Mesenteric fat pad (tissue), 1 donor: Measurements from ENCODE around the gene TMEM35B. TPM values are rescaled to one million over a fixed set of nuclear protein-coding genes. Genes with fewer than 3 reads are reported as not detected.
"Not testable (repeated sequence)": the region's sequence is repeated elsewhere in the genome, so short reads cannot be mapped to it uniquely, and the experiment has no call there.

Experiments
- DNase-seq: peaks from one replicate; pipeline ENCODE4 v3.0.0-alpha.2; 2020; ENCODE audit warnings: low spot score
- total RNA-seq: library from RNA; stranded (reverse); fragmentation: NEBNext Ultra II Directional; extraction: Animal tissue kit (Norgen Biotek cat#: 25700); gene quantifications from one replicate; pipeline ENCODE4 v1.2.1, GENCODE V29; 2021
- donor health status: DM: yes; HTN: yes; CAD: no.

Gene TMEM35B
- total RNA-seq, 1 donor from 2014 or later, result 37.2 TPM

GRCh38 chr1:34976384-34977209, 8.6 kb downstream of the TMEM35B start:
- DNase-seq, result no peak

- no peak for DNase-seq
These were observed 9.4 kb downstream of the TMEM35B start for GRCh38 chr1:34975771-34976170.

DNA sequence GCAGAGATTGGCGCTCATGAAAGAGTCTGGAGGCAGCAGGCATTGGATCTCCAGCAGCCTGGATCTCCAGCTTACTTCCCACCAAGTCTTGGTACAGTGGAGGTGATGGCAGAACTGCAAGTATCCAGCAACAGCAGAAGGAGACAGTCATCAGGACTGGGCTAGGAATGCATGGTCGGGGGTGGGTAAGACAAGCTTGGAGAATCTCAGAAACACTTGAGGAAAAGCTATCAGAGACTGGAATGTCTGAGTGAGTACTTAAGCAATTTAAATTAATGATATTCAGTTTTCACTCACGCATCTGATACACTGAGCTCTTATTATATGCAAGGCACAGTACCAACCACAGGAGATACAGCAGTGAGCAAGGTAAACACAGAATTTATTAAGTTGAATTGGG, 9.8 kb downstream of the TMEM35B start:
- DNase-seq, result no peak

DNA sequence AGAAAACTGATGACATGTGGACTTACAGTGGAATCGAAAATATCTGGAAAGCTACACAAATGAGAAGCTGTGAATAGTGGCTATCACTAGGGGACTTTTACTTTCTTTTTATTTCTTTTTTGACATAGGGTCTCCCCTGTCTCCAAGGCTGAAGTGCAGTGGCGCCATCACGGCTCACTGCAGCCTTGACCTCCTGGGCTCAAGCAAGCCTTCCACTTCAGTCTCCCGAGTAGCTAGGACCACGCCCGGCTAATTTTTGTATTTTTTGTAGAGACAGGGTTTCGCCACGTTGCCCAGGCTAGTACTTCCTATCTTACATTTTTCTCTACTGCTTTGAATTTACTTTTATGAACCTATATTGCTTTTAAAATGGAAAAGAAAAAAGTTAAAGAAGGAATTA, 10.5 kb downstream of the TMEM35B start:
- no peak for DNase-seq

DNA sequence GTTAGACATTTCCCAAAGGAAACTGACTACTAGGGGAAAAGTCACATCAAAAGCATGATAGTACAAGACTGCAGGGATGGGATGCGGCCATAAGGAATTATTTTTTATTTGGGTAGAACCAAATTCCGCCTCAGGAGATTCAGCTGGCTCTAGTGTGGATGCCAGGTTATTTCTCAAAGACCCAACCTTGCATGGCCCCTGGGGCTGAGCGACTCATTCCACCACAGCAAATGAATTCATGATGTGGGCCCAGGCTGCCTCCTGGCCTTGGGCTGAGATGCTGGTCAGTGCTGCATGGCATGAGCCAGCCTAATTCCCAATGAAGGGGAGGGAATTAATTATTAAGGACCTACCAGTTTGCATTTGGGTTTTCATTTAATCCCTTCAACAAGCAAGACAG, 11.8 kb downstream of the TMEM35B start:
- no peak for DNase-seq

- DNase-seq, result no peak
These were observed 14.3 kb downstream of the TMEM35B start for GRCh38 chr1:34970829-34971228.

GRCh38 chr1:34970220-34970735, 14.9 kb downstream of the TMEM35B start:
- no peak for DNase-seq

DNA sequence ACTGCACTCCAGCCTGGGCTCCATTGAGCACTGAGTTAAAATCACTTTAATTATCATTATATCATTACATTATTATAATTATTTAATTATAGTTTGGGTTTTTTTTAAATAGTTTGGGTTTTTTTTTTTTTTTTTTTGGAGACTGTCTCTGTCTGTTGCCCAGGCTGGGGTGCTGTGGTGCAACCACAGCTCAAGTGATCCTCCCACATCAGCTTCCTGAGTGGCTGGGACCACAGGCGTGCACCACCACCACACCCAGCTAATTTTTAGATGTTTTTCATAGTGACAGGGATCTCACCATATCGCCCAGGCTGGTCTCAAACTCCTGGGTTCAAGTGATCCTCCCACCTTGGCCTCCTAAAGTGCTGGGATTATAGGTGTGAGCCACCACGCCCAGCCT, 16.9 kb downstream of the TMEM35B start:
- DNase-seq, result not testable (repeated sequence)

DNA sequence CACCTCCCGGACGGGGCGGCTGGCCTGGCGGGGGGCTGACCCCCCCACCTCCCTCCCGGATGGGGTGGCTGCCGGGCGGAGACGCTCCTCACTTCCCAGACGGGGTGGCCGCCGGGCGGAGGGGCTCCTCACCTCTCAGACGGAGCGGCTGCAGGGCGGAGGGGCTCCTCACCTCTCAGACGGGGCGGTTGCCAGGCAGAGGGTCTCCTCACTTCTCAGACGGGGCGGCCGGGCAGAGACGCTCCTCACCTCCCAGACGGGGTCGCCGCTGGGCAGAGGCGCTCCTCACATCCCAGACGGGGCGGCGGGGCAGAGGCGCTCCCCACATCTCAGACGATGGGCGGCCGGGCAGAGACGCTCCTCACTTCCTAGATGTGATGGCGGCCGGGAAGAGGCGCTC, 17.5 kb downstream of the TMEM35B start:
- not testable (repeated sequence) for DNase-seq

GRCh38 chr1:34965597-34965996, 19.6 kb downstream of the TMEM35B start:
- DNase-seq, result no peak

DNA sequence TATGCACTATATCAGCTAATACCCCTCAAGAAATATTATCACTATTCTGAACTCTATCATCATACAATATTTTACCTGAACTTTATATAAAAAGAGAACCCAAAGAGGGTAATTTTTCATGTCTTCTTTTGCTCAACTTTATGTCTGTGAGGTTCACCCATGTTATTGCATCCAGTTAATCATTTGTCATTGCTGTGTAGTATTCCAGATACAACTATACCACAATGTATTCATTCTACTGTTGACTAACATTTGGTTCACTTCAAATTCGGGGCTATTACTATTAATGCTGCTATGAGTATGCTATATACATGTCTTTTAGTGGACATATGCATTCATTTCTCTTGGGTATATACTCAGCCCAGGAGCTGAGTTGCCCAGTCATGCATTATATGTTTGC, 34.7 kb downstream of the TMEM35B start:
- no peak for DNase-seq

DNA sequence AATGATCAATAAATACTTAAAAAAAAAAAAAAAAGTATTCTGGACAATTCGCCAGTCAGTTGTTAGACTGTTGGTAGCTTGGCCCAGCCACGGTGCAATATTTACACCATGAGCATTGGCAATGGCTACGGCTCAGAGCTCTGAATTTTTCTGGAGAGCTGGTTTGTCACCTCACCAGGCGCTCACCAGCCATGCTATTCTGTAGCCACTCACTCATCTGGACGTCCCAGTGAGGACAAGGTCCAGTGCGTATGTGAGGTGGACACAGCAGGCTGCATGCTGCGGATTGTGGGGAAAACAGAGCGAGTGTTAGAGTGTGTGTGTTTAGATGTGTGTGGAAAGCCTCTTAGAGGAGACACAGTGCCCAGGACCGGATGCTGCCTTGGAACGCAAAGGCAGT, 36.4 kb downstream of the TMEM35B start:
- DNase-seq, result not testable (repeated sequence)

DNA sequence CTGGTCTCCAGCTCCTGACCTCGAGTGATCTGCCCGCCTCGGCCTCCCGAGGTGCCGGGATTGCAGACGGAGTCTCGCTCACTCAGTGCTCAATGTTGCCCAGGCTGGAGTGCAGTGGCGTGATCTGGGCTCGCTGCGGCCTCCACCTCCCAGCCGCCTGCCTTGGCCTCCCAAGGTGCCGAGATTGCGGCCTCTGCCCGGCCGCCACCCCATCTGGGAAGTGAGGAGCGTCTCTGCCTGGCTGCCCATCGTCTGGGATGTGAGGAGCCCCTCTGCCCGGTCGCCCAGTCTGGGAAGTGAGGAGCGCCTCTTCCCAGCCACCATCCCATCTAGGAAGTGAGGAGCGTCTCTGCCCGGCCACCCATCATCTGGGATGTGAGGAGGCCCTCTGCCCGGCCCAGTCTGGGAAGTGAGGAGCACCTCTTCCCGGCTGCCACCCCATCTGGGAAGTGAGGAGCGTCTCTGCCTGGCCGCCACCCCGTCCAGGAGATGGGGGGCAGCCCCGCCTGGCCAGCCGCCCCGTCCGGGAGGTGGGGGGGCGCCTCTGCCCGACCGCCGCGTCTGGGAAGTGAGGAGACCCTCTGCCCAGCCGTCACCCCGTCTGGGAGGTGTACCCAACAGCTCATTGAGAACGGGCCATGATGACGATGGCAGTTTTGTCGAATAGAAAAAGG, 37.4 kb downstream of the TMEM35B start:
- not testable (repeated sequence) for DNase-seq

DNA sequence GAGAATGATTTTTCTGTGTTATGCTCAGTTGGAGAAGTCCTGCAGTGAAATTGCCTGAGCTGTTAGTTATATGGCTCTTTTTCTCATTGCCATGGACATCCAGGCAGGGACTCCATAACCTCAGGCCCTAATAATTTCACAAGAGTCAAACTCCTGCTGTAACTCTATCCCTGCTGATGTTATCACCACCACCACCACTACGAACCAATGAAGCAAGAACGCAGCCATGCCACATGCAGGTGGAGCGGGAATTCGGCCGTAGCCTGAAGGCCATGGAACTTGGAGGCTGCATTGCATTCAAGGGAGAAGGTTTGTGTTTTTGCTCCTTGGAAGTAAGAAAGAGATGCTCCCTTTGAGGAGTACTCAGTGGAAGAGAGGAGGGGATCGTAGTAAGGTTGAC, 38.9 kb downstream of the TMEM35B start:
- DNase-seq, result no peak

DNA sequence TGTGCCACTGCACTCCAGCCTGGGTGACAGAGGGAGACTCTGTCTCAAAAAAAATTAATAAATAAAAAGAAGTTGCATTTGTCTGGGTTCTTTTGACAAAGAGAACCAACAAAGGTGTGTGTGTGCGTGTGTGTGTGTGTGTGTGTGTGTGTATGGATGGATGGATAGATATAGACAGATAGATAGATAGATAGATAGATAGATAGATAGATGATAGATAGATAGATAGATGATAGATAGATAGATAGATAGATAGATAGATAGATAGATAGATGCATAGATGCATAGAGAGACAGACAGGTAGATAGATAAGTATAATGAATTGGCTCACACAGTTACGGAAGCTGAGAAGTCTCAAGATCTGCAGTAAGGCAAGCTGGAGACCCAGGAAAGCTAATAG, 43.3 kb downstream of the TMEM35B start:
- DNase-seq, result not testable (repeated sequence)

Other genes starting within 250 kb of the TMEM35B start
- not detected for gene GJB5, start 230.3 kb downstream of the TMEM35B start, total RNA-seq
- not detected for gene GJB4, start 225.6 kb downstream of the TMEM35B start, total RNA-seq
- gene GJB3, start 204.1 kb downstream of the TMEM35B start, total RNA-seq, result not detected
- gene GJA4, start 192.3 kb downstream of the TMEM35B start, total RNA-seq, result 26.4 TPM
- 57.0 TPM for gene SMIM12, start 125.6 kb downstream of the TMEM35B start, total RNA-seq
- 0.51 TPM for gene DLGAP3, start 55.7 kb downstream of the TMEM35B start, total RNA-seq
- 18.0 TPM for gene ZMYM6, start 46.6 kb upstream of the TMEM35B start, total RNA-seq
- 9.5 TPM for gene ZMYM1, start 94.0 kb upstream of the TMEM35B start, total RNA-seq
- gene SFPQ, start 207.8 kb upstream of the TMEM35B start, total RNA-seq, result 205 TPM